ENCODE results near the gene ASB9.
"Not testable (repeated sequence)": the region's sequence is repeated elsewhere in the genome, so short reads cannot be mapped to it uniquely, and the experiment has no call there.

ASB9 gene

DNA sequence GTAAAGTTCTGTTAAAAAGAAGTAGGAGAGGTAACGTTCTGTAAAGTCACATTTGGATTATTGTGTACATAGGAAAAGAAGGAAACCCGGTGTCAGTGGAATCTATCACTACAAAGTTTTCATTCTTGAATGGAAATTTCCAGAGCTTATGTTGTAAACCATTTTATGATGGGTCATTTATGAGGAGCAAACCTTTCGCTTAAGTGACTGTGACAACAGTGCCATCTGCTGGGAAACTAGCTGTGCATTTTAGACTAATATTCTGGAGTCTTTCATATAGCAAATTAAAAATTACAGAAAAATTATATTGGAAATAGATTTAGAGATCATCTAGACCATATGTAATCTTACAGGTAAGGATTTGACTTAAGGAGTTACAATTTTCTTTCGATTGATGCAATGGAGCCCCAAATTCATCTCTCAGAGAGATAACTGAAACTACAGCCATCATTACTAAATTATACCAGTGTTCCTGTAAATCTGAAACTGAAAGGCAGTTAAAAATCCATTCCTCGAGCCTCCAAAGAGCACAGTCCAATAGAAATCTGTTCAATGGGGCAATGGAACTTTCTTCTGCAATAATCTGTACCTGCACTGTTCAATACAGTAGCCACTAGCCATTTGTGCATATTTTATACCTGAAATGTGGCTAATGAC is 26.9 kb downstream of the ASB9 start:
- DNase-seq (ENCODE audit: low read depth in 4 of 4, low spot score in 1 of 4) = peak in 2 of 4 experiments; percentile 5 to 13

DNA sequence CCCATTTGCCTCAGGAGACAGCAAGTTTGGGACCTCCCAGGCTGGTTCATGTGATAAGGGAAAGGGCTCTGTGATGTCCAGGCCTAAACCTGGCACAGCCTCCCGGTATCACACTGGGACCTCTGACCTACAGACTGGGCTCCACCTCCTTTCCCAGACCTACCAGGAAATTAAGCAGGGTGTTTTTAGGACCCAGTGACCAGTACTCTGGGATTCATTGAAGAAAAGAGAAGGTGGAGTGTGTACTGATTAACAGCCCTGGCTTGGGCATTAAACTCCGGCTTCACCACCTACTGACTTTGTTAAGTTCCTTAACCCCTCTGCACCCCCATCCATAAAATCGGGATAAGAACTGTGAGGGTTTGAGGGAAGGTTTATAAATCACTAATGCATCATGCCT is 28.6 kb downstream of the ASB9 start:
- DNase-seq (ENCODE audit: low read depth in 4 of 4, low spot score in 1 of 4) = no peak

GRCh38 chrX:15240414-15240813 is 29.5 kb downstream of the ASB9 start:
- DNase-seq (ENCODE audit: low read depth in 4 of 4, low spot score in 1 of 4) = no peak

DNA sequence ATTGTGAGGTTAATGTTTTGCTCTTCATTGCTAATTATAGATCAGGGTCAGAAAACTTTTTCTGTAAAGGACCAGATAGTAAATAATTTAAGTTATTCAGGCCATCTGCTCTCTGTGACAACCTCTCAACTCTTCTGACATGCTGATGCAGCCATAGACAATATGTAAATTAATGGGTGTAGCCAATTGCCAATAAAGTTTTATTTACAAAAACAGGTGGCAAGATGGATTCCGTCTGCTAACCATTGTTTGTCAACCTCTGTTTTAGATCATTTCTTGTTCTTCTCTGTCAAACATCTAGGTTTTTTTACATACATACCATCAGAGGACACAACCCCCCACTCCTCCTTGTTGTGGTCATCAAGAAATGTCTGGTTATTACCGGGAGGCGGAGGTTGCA is 33.7 kb downstream of the ASB9 start:
- no peak for DNase-seq (ENCODE audit: low read depth in 4 of 4, low spot score in 1 of 4)

DNA sequence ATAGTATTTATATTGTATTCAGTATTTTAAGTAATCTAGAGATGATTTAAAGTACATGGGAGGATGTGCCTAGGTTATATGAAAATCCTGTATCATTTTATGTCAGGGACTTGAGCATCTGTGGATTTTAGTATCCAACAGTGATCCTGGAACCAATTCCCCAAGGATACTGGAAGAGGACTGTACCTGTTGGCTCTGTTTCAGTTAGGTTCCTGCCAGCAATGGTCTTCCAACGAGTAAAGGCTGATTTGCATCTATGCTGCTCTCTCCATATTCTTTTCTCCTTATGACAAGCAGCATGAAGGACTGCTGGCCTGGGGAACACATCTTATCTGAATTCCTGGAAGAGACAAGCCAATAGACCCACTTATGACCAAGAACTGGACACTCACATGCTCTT is 34.9 kb downstream of the ASB9 start:
- DNase-seq (ENCODE audit: low read depth in 4 of 4, low spot score in 1 of 4) = no peak

- no peak for DNase-seq (ENCODE audit: low read depth in 4 of 4, low spot score in 1 of 4)
Measured at GRCh38 chrX:15233416-15234015, 36.4 kb downstream of the ASB9 start.

- no peak for DNase-seq (ENCODE audit: low read depth in 4 of 4, low spot score in 1 of 4)
Measured at GRCh38 chrX:15224747-15225146, 45.1 kb downstream of the ASB9 start.

- no peak for DNase-seq (ENCODE audit: low read depth in 4 of 4, low spot score in 1 of 4)
Measured at GRCh38 chrX:15221321-15221720, 48.6 kb downstream of the ASB9 start.

DNA sequence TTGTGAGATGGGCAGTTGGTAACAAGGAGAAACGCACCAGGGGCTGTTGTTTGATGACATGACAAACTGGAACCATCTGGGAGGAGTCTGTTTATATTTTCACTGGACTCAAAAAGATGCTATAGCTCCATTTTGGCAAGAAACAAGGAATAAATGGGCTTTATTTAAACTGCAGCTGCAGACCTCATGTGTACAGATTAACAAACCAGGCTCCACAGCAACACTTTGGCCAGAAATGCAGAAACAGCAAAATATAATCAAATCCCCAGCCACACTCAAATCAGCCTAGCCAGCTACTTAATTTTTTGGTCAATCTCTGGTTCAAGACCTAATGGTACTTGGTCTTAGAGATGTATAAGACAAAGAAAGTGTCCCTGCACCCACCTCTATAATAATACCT is 52.7 kb downstream of the ASB9 start:
- DNase-seq (ENCODE audit: low read depth in 4 of 4, low spot score in 1 of 4) = no peak

- DNase-seq (ENCODE audit: low read depth in 4 of 4, low spot score in 1 of 4) = no peak
Measured at GRCh38 chrX:15216280-15216679, 53.6 kb downstream of the ASB9 start.

GRCh38 chrX:15215366-15215765 is 54.5 kb downstream of the ASB9 start:
- no peak for DNase-seq (ENCODE audit: low read depth in 4 of 4, low spot score in 1 of 4)

DNA sequence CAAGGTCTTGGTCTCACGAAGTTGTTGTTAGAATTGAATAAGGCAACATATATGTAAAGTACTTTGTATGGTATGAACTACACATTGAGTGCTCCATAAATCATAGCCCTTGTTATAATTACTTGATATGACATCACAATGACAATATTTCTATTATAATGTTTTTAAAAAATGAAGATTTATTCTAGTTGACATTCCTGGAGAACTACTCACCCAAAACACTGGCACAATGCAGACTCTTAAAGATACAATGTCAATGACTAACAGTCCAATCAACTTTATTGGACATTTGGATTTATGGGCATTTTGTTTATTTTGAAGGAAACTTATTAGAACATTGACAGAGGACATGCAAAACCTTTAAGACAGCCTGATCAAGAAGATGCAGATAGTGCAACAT is 55.3 kb downstream of the ASB9 start:
- DNase-seq (ENCODE audit: low read depth in 4 of 4, low spot score in 1 of 4) = no peak

GRCh38 chrX:15209096-15209495 is 60.8 kb downstream of the ASB9 start:
- DNase-seq (ENCODE audit: low read depth in 4 of 4, low spot score in 1 of 4) = no peak

GRCh38 chrX:15207994-15208393 is 61.9 kb downstream of the ASB9 start:
- no peak for DNase-seq (ENCODE audit: low read depth in 4 of 4, low spot score in 1 of 4)

- DNase-seq (ENCODE audit: low read depth in 4 of 4, low spot score in 1 of 4) = no peak
Measured at GRCh38 chrX:15207384-15207783, 62.5 kb downstream of the ASB9 start.

DNA sequence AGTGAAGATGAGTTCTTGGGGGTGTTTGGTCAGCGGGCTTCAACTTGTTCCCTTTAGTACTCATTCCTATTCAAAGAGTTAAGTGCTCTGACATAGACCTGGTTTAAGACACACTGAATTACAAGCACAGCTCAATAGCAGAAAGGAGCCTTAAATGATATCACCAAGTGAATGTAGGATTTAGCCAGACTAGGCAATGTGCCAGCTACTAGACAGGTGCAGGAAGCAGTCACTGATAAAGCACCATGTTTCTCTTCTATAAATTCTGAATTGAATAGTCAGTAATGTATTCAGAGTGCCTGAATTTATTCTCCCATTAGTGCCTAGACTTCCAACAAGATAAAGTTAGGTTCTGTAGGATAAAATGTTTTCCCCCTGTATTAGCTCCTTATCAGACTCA is 63.6 kb downstream of the ASB9 start:
- DNase-seq (ENCODE audit: low read depth in 4 of 4, low spot score in 1 of 4) = no peak

DNA sequence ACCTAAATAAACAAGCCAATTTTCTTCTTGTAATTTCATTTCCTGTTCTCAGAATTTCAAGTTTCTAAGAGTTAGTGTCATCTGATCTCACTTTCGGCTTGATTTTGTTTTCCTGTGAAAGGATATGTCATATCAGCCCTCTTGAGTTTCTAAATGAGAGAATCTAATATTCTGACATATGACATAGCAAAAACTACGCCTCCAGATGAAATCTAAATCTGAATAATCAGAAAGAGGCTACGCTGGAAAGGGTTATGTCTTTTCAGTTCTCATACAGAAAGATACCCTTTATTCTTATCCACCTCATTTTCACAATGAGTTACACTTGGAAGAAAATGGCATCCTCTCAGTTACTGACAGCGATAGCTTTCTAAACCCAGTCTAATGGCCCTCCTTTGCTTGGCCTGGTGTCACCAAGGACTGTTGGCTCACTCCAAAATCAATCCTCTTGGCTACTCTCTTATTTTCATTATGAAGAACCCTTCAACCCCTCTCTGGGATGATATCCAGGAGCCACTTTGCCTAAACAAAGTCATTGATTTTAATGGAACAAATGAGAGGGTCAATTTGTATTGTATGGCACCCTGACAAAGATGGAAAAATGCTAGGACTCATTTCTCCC is 65.6 kb downstream of the ASB9 start:
- DNase-seq (ENCODE audit: low read depth in 4 of 4, low spot score in 1 of 4) = no peak

GRCh38 chrX:15203694-15204093 is 66.2 kb downstream of the ASB9 start:
- no peak for DNase-seq (ENCODE audit: low read depth in 4 of 4, low spot score in 1 of 4)

- DNase-seq (ENCODE audit: low read depth in 4 of 4, low spot score in 1 of 4) = no peak
Measured at GRCh38 chrX:15202454-15203177, 67.3 kb downstream of the ASB9 start.

DNA sequence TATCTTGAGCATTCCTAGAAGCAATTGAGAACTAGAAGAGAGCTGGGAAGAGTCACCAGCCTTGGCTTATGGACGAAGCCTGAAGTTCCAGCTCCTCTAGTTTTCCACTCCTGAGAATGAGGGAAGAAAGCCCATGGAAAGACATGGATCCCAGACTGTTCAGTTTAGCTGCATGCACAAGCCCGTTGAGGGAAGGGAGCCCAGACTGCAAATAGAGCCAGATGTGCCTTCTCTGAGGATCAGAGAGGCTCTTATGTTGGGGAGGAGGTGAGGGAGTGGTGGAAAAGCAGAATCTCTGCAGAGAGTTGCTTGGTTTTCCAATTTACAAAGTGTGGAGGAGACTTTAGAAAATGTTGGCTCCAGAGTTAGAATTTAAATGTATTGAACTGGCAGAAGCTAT is 69.0 kb downstream of the ASB9 start:
- no peak for DNase-seq (ENCODE audit: low read depth in 4 of 4, low spot score in 1 of 4)

DNA sequence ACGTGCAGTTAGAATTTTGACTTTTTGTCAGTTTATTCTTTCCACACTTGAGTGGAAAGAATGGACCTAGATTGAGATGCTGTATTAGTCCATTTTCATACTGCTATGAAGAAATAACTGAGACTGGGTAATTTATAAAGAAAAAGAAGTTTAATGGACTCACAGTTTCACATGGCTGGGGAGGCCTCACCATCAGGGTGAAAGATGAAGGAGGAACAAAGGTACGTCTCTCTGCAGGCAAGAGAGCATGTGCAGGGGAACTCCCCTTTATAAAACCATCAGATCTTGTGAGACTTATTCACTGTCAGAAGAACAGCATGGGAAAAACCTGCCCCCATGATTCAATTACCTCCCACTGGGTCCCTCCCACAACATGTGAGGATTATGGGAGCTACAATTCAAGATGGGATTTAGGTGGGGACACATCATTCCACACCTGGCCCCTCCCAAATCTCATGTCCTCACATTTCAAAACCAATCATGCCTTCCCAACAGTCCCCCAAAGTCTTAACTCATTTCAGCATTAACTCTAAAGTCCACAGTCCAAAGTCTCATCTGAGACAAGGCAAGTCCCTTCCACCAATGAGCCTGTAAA is 71.2 kb downstream of the ASB9 start:
- DNase-seq (ENCODE audit: low read depth in 4 of 4, low spot score in 1 of 4) = not testable (repeated sequence)

GRCh38 chrX:15194146-15194545 is 75.7 kb downstream of the ASB9 start:
- DNase-seq (ENCODE audit: low read depth in 4 of 4, low spot score in 1 of 4) = no peak
